Non-pigmented ciliary epithelial cell (primary cell): Measurements from ENCODE around the gene TUBGCP3.

ENCODE experiments used
- DNase-seq: peaks from one replicate; pipeline ENCODE4 v3.0.0-alpha.2; 2010; ENCODE audit warnings: low read depth

The TUBGCP3 gene

DNA sequence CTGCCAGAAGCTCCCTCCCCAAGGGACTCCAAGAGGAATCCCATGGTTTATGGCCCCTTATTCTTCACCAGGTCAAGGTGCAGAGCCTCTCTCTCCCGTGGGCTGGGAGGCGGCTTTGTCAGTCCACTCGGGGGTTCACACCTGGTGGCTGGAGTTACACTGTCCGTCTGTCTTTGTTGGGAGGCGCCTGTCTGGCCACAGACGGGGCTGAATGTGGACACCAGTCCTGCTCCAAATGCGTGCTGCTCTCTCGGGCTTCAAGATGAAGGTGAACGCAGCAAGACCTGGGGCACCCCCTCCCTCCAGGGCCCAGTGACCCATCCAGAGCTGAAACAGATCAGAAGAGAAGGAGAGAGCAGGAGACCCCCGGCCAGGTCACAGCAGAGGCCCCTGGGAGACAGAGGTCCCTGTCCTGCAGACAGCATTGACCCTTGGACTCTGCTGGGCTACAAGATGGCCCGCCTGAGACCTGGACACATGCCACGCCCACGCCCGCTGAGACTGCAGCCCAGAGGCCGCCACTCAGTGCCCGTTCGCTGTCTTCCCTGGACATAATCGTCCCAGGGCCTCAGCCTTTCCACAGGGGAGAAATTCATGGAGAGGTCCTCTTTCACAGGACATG lies 29.9 kb upstream of the TUBGCP3 start:
- DNase-seq = no peak

DNA sequence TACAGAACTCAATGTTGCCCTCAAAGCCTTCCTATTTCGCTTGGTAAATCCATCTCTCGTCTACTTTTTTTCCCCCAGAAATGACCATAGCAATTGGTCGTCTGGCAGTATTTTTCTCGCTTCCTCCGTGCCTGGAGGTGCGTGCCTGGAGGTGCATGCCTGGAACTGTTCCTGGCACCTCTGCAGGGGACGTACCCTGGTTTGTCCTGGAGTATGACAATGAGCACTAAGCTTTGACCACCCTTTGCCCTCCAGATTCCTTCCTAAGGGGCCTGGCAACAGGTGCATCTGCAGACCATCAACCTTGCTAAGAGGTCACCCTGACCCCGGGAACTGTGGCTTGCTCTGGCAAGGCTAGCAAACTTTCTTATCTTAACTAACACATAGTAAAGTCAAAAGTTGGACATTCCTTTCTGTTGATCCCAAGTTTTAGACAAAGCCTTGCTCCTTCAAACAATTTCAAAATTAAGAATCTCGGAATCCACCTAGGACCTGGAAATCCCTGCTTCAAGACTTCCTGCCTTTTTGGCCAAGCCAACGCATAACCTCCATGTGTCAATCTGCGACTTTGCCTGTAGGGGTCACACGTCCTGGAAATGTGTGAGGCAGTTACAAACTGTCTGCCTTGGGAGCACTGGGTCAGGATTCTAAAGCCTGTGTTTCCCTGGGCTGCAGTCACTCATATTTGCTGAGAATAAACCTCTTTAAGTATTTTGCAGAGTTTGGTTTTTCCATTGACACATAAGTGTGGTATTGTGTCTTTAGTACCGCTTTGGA lies 28.8 kb upstream of the TUBGCP3 start:
- no peak for DNase-seq

DNA sequence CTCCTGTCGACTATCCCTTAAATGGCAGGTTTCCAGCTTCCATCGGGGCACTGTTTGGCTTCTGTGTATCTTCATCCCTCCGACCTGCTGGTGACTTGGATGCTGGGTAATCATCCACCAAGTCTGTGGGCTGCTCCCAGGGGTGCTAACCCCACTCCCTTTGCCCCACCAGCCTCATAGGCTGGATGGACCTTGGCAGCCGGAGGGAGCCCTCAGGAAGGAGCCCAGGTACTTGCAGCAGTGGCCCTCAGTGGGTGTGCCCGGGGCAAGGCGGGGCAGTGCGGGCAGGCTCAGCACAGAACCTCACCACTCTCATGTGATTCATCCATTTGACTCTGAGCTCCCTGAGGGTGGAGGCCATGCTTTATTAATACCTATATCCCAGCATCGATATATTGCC lies 27.4 kb upstream of the TUBGCP3 start:
- DNase-seq = no peak

- DNase-seq = no peak
Measured at GRCh38 chr13:112614835-112615234, 26.9 kb upstream of the TUBGCP3 start.

DNA sequence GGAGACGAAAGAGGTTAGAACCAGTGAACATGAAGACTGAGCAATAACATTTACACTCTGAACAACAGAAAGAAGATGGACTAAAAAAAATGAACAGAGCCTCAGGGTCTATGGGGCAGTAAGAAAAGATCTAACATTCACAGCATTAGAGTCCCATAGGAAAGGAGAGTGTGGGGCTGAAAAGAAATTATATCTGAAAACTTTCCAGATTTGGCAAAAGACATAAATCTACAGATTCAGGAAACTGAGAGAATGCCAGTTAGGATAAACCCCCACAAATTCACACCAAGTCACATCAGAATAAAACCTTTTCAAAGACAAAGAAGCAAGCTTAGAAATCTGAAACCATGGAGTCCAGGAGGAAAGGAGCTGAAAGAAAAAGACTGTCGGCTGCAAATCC lies 20.3 kb upstream of the TUBGCP3 start:
- no peak for DNase-seq

DNA sequence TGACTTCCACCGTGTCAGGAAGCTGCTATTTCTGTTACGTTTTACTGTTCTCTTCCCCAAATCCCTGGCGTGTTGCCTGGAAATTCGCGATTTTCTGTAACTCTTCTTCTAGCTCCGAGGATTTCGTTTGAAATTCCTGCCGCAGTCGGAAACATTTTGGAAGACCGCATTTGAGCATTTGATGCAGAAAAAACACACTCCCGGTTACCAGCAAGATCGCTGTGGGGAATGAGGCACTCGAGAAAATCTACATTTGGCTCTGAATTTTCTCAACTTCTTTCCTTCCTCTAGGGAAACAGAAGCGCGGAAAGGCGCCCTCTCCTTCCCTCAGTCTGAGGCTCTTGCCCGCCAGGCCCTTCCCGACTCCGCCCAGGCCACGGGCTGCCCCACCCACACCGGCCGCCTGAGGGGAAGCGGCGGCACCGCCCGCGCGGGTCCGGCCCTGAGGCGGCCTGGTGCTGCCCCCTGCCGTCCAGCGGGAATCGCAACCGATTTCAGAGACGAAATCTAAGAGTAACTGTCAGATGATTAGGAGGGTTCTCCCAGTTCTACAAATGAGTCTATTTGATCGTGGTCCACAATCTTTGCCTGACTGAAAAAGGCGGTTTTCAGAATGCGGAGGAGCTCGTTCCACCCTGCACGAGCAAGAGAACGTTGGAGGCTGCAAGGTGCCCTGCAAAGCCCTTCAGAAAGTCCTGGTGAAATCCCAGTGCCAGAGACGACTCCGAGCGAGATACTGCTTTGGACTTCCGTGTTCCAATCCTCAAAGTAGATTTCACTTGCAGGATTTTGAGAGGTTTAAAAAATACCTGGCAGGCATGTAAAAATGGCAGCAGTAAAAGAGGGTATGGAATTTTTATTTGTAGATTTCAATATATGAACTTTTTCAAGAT lies 18.4 kb upstream of the TUBGCP3 start:
- no peak for DNase-seq

GRCh38 chr13:112605531-112605990 lies 17.6 kb upstream of the TUBGCP3 start:
- DNase-seq = no peak

- DNase-seq = no peak
Measured at GRCh38 chr13:112603641-112604225, 15.8 kb upstream of the TUBGCP3 start.

GRCh38 chr13:112602189-112602588 lies 14.2 kb upstream of the TUBGCP3 start:
- no peak for DNase-seq

GRCh38 chr13:112601371-112601770 lies 13.4 kb upstream of the TUBGCP3 start:
- DNase-seq = no peak

DNA sequence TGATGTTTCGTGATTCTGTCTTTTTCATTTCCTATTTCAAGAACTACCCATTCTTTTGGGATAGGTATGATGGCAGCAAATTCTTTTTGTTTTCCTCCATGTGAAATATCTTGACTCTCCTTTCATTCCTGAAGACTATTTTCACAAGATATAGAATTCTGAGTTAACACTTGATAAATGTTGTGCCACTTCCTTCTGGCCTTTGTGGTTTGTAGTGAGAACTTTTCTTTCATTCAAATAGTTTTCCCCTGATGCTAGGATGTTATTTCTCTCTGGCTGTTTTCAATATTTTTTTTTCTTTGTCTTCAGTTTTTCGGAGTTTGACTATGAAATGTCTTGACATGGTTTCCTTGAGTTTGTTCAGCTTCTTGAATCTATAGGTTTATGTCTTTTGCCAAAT lies 8.3 kb upstream of the TUBGCP3 start:
- DNase-seq = no peak

- DNase-seq = no peak
Measured at GRCh38 chr13:112592647-112593046, 4.7 kb upstream of the TUBGCP3 start.

DNA sequence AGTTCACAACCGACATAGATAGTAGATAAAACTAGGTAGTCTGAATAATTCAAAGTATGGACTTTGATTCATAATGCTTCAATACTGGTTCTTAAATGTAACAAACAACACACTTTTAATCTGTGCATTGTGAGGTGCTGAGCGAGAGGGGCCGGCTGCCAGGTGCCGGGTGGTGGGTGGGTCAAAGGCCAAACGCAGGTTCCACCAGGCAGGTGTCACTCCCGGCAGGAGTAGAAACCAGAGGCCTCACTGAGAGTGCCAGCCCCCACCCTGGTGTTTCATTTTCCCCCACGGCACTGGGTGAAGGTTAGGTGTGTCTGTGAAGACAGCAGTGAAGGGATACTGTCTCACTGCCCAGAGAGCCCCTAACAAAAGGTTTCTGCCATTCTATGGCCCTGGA lies 4.2 kb upstream of the TUBGCP3 start:
- no peak for DNase-seq

- DNase-seq = no peak
Measured at GRCh38 chr13:112588490-112589297, 741 bp upstream of the TUBGCP3 start.

DNA sequence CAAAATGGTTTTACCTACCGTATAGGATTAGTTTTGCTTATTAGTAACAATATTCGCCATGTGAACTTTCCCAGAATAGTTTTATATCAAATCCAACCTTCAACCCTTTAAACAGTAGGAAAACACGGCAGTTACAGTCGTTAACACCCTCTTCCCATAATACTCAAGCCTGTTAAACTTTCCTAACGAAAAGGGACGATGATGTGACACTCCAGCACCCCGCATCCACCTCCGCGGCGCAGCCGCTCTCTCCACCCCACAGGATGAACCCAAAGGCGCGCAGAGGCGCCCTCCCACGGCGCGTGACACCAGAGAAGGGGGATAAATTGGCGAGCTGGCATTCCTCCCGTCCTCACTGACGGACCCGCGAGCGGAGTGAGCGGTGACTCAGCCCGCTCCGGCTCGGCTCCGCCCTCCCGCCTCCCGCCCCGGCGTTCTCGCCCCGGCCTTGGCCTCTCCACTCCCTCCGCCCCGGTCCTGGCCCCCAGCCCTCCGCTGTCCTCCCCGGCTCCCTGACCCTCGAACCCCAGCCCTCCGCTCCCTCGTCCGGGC lies 665 bp downstream of the TUBGCP3 start:
- peak; percentile 41 for DNase-seq

DNA sequence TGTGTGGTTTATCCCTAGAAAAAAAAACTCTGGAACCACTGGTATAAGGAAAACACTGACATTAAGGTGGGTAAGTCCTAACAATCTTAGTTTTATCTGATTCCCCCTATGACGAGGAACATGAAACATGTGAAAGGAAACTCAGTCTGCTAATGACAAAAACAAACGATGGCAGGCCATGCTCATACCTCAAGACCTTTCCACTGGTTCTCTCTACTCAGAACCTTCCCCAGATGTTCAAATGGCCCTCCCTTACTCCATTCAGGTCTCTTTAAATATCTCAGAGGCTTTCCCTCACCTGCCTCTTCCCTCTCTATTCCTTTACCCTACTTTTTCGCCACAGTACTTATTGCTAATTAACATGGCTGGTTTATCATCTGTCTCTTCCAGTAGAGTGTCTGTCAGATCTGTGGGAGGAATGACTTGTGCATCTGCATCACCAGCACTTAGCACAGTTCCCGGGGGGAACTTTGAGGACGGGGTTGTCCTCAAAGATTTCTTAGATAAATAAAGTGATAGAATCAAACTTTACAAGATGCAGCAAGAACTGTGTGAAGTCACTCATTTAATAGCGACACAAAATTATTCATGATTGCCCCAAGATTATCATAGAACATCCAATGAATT lies 1.5 kb downstream of the TUBGCP3 start:
- DNase-seq = no peak

GRCh38 chr13:112583592-112584277 lies 4.2 kb downstream of the TUBGCP3 start:
- DNase-seq = no peak

- no peak for DNase-seq
Measured at GRCh38 chr13:112582263-112582662, 5.7 kb downstream of the TUBGCP3 start.

DNA sequence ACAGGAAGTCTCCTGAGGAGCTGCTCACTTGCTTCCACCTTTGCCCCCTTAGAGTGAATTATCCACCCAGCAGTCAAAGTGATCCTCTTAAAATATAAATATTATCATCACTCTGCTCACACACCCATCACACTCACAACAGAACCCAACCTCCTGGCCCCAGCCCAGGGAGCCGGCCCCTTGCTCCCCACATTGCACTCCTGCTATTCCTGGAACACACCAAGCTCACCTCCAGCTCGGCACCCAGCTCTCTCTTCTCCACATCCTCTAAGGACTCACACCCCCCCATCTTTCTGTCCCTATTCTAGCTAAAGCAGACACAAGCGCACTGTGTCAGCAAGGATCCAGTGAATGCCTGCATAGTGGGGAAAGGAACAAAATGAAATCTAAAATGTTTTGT lies 7.0 kb downstream of the TUBGCP3 start:
- no peak for DNase-seq

- no peak for DNase-seq
Measured at GRCh38 chr13:112580211-112580610, 7.7 kb downstream of the TUBGCP3 start.
